Fibroblast of pulmonary artery (primary cell): ENCODE data around the gene NAT14.

ENCODE experiments used
- DNase-seq: peaks from one replicate; pipeline ENCODE4 v3.0.0-alpha.2; 2010; ENCODE audit warnings: low read depth
- H3K4me3 ChIP-seq: replicated peaks from 2 replicates; pipeline ENCODE4 v1.5.1; 2011; ENCODE audit warnings: low read depth, mild to moderate bottlenecking, control low read depth, low read length, moderate library complexity
- CTCF ChIP-seq: IDR thresholded peaks from 2 replicates; pipeline ENCODE4 v1.5.1; 2011; ENCODE audit warnings: mild to moderate bottlenecking, control low read depth, low read length, inconsistent platforms; ENCODE audit errors: missing control alignments

Gene NAT14

GRCh38 chr19:55498246-55498840, 13.4 kb downstream of the NAT14 start:
- TF ChIP-seq CTCF: no peak

GRCh38 chr19:55500368-55500952, 15.5 kb downstream of the NAT14 start:
- no peak overlapping the region for H3K4me3 ChIP-seq
- no peak for DNase-seq
- TF ChIP-seq CTCF: no peak

More at GRCh38 chr19:55498246-55498840, 13.4 kb downstream of the NAT14 start:
- H3K4me3 ChIP-seq: no peak overlapping the region
- no peak for DNase-seq

GRCh38 chr19:55502197-55502952, 17.4 kb downstream of the NAT14 start:
- TF ChIP-seq CTCF: no peak
- H3K4me3 ChIP-seq: no peak overlapping the region
- DNase-seq: no peak

- no peak for TF ChIP-seq CTCF
- H3K4me3 ChIP-seq: no peak overlapping the region
- DNase-seq: no peak
These were observed 18.1 kb downstream of the NAT14 start for GRCh38 chr19:55503157-55503501.

- peak overlapping the region; percentile 52 for H3K4me3 ChIP-seq
- TF ChIP-seq CTCF: peak; percentile 85
- DNase-seq: peak; percentile 90
These were observed 18.7 kb downstream of the NAT14 start for GRCh38 chr19:55503502-55504251.

- DNase-seq: no peak
- no peak for TF ChIP-seq CTCF
- H3K4me3 ChIP-seq: no peak overlapping the region
These were observed 19.2 kb downstream of the NAT14 start for GRCh38 chr19:55504252-55504603.
